ENCODE measurements around the gene ZNF143. TPM values are rescaled to one million over a fixed set of nuclear protein-coding genes. Genes with fewer than 3 reads are reported as not detected.
A peak's percentile ranks its signal among the peaks of the same experiment; 100 is the strongest.

ZNF143 gene
- total and polyA plus RNA-seq, 10 of the 15 experiments (the other 5 are each of a cell fraction or from before 2014, with no cell fraction given): 13.6 to 48.7 (median 19.4) TPM

DNA sequence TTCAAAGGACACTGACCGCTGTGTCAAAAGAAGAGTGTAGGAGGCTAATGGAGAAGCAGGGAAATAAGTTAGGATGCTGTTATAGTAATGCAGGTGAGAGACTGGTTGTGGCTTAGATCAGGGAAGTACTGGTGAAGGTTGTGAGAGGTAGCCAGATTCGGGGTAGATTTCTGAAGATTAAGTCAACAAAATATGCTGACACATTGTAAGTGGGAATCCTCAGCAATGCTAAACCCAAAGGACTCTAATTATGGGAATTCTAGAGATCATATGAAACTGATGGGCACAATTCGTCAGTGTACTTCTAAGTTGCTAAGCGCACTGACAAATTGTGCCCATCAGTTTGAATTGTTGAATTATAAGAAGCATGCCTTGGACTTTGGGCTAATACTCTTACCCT, 10.0 kb downstream of the ZNF143 start (continued):
- TF ChIP-seq, protein P1, sequence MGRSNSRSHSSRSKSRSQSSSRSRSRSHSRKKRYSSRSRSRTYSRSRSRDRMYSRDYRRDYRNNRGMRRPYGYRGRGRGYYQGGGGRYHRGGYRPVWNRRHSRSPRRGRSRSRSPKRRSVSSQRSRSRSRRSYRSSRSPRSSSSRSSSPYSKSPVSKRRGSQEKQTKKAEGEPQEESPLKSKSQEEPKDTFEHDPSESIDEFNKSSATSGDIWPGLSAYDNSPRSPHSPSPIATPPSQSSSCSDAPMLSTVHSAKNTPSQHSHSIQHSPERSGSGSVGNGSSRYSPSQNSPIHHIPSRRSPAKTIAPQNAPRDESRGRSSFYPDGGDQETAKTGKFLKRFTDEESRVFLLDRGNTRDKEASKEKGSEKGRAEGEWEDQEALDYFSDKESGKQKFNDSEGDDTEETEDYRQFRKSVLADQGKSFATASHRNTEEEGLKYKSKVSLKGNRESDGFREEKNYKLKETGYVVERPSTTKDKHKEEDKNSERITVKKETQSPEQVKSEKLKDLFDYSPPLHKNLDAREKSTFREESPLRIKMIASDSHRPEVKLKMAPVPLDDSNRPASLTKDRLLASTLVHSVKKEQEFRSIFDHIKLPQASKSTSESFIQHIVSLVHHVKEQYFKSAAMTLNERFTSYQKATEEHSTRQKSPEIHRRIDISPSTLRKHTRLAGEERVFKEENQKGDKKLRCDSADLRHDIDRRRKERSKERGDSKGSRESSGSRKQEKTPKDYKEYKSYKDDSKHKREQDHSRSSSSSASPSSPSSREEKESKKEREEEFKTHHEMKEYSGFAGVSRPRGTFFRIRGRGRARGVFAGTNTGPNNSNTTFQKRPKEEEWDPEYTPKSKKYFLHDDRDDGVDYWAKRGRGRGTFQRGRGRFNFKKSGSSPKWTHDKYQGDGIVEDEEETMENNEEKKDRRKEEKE (IDR thresholded peaks at IDR 0.05): no peak
- no peak for TF ChIP-seq SREBF1 (IDR thresholded peaks at IDR 0.05; ENCODE audit: low read length)
- TF ChIP-seq ASH2L (IDR thresholded peaks at IDR 0.05; ENCODE audit: borderline replicate concordance, low read depth): no peak

DNA sequence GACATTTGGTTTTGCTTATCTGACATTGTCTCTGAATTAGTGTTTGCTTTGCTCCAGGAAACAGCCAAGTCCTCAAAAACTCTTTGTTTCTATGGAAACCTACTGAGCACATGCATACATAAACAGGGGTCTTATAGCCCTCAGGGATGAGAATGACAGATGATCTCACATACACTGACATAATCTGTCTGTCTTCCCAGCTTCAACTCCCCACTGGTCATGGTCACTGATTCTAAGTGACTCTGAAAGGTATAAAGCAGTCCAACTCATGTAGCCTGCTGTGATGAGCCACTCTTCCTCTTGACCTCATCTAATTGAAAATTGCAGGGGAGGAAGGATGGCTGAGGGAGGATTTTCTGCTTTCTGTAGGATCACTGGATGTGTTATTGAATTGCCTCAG, 12.6 kb downstream of the ZNF143 start:
- no peak for FAIRE-seq
- TF ChIP-seq SMAD1 (IDR thresholded peaks at IDR 0.05; ENCODE audit: low read depth, partially characterized antibody) (no peak), ZNF384 (IDR thresholded peaks at IDR 0.05; ENCODE audit: borderline replicate concordance, low read depth, low read length) (no peak), SMARCA5 (IDR thresholded peaks at IDR 0.05) (no peak), ZSCAN29 (IDR thresholded peaks at IDR 0.05) (no peak), MEF2A (IDR thresholded peaks at IDR 0.05; ENCODE audit: insufficient read depth, low read depth, low read length) (no peak), EGR1 (IDR thresholded peaks at IDR 0.05; ENCODE audit: borderline replicate concordance in 1 of 2, low read depth in 2 of 2, low read length in 2 of 2) (no peak), CHD1 (IDR thresholded peaks at IDR 0.05; ENCODE audit: low read depth, low read length) (no peak), ZNF207 (IDR thresholded peaks at IDR 0.05; ENCODE audit: borderline replicate concordance) (no peak), TAF1 (IDR thresholded peaks at IDR 0.05; ENCODE audit: borderline replicate concordance, low read depth, low read length) (no peak), SPI1 (IDR thresholded peaks at IDR 0.05; ENCODE audit: borderline replicate concordance, insufficient read depth, low read depth, low read length) (no peak)
- TF ChIP-seq, protein P2, sequence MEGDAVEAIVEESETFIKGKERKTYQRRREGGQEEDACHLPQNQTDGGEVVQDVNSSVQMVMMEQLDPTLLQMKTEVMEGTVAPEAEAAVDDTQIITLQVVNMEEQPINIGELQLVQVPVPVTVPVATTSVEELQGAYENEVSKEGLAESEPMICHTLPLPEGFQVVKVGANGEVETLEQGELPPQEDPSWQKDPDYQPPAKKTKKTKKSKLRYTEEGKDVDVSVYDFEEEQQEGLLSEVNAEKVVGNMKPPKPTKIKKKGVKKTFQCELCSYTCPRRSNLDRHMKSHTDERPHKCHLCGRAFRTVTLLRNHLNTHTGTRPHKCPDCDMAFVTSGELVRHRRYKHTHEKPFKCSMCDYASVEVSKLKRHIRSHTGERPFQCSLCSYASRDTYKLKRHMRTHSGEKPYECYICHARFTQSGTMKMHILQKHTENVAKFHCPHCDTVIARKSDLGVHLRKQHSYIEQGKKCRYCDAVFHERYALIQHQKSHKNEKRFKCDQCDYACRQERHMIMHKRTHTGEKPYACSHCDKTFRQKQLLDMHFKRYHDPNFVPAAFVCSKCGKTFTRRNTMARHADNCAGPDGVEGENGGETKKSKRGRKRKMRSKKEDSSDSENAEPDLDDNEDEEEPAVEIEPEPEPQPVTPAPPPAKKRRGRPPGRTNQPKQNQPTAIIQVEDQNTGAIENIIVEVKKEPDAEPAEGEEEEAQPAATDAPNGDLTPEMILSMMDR (IDR thresholded peaks at IDR 0.05 in 2 of 3, conservative IDR thresholded peaks at IDR 0.05 in 1 of 3; ENCODE audit: control insufficient read depth in 2 of 3, extremely low read depth in 1 of 3, insufficient read depth in 1 of 3, low read depth in 3 of 3, low read length in 3 of 3): no peak
- TF ChIP-seq, protein P3, sequence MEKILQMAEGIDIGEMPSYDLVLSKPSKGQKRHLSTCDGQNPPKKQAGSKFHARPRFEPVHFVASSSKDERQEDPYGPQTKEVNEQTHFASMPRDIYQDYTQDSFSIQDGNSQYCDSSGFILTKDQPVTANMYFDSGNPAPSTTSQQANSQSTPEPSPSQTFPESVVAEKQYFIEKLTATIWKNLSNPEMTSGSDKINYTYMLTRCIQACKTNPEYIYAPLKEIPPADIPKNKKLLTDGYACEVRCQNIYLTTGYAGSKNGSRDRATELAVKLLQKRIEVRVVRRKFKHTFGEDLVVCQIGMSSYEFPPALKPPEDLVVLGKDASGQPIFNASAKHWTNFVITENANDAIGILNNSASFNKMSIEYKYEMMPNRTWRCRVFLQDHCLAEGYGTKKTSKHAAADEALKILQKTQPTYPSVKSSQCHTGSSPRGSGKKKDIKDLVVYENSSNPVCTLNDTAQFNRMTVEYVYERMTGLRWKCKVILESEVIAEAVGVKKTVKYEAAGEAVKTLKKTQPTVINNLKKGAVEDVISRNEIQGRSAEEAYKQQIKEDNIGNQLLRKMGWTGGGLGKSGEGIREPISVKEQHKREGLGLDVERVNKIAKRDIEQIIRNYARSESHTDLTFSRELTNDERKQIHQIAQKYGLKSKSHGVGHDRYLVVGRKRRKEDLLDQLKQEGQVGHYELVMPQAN (conservative IDR thresholded peaks at IDR 0.05): no peak

More for the DNA sequence above, 12.6 kb downstream of the ZNF143 start:
- ChIA-PET POLR2A (interaction anchor here (0.6 to 1.8 kb wide), 2 partner anchors 9 to 17 kb away, joined by 5 read pairs; no protein-coding TSS in a partner anchor), RAD21 (ENCODE audit: unreplicated experiment) (no interaction called here), SMC1A (ENCODE audit: uncharacterized antibody, unreplicated experiment) (interaction anchor here (0.6 to 2.9 kb wide), 5 partner anchors 9 to 133 kb away, joined by 3 to 11 read pairs (median 4); no protein-coding TSS in a partner anchor), CTCF (interaction anchor here (0.7 to 3.7 kb wide), 2 partner anchors 34 to 303 kb away, joined by 3 to 23 read pairs; no protein-coding TSS in a partner anchor)
- no peak overlapping the region for H2AFZ ChIP-seq (ENCODE audit: control insufficient read depth, low read depth, low read length)
- H3K4me2 ChIP-seq (ENCODE audit: control insufficient read depth, insufficient read depth): no peak overlapping the region
- H3K79me2 ChIP-seq (ENCODE audit: control insufficient read depth, insufficient read depth, low read length): no peaks in the 10 kb centered on the region; the same call in 1 of the 2 replicates
- ATAC-seq (no peak), DNase-seq (ENCODE audit: low read depth, low spot score) (no peak)
- H3K4me3 ChIP-seq: no peak overlapping the region
- no peak overlapping the region for H3K27ac ChIP-seq (ENCODE audit: control insufficient read depth, insufficient read depth)
- H3K4me1 ChIP-seq (ENCODE audit: control insufficient read depth, insufficient read depth, low read length): no peaks in the 10 kb centered on the region
- no peak overlapping the region for H3K9ac ChIP-seq (ENCODE audit: control insufficient read depth, insufficient read depth, low read length)
- intact Hi-C loops (cut with micrococcal nuclease; ENCODE audit: unreplicated experiment): no loop called here
- H3K9me3 ChIP-seq (replicated peaks; ENCODE audit: control insufficient read depth, insufficient read depth, low read length): no peaks in the 10 kb centered on the region
- H4K20me1 ChIP-seq (ENCODE audit: control insufficient read depth, insufficient read depth): no peaks in the 10 kb centered on the region
- in situ Hi-C loops (cut with MboI): no loop called here
- peaks cover 3 to 8% of the 10 kb centered on the region in 2 experiments; a peak in 3 of 4 replicates for H3K36me3 ChIP-seq (ENCODE audit: control insufficient read depth in 2 of 2, insufficient read depth in 2 of 2, low read length in 1 of 2)
- H3K27me3 ChIP-seq (replicated peaks in 1 of 2; ENCODE audit: control insufficient read depth in 2 of 2, insufficient read depth in 2 of 2, low read length in 1 of 2): no peaks in the 10 kb centered on the region
- BruUV-seq (replicated peaks): TSS peak; percentile 22
